Kasumi-1 (cell line): ENCODE measurements around the gene ST6GAL1.
"Not testable (repeated sequence)": the region's sequence is repeated elsewhere in the genome, so short reads cannot be mapped to it uniquely, and the experiment has no call there.

ENCODE experiments used
- DNase-seq, 2 experiments: peaks; one replicate each; lab custom pipeline; 2025; lab: John Stamatoyannopoulos, UW

The ST6GAL1 gene

DNA sequence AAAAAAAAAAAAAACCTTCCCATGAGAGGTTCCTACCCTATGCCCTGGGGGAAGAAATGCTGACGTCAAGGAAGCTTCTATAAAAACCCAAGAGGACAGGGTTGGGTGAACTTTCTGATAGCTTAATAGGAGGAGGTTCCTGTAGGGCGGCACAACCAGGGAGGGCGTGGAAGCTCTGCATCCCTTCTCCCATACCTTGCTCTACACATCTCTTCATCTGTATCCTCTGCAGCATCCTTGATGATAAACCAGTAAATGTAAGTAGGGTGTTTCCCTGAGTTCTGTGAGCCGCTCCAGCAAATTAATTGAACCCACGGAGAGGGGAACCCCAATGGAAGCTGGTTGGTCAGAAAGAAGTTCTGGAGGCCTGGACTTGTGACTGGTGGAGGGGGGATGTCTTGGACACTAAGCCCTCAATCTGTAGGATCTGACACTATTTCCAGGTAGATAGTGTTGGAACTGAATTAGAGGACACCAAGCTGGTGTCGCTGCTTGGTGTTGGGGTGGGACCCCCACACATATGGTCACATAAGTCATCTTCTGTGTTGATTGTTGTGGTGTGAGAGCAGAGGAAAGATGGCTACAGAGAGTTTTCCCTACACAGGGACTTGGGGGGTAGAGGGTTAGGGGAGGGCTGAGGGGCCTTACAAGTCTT is 91.5 kb downstream of the ST6GAL1 start:
- DNase-seq = no peak

DNA sequence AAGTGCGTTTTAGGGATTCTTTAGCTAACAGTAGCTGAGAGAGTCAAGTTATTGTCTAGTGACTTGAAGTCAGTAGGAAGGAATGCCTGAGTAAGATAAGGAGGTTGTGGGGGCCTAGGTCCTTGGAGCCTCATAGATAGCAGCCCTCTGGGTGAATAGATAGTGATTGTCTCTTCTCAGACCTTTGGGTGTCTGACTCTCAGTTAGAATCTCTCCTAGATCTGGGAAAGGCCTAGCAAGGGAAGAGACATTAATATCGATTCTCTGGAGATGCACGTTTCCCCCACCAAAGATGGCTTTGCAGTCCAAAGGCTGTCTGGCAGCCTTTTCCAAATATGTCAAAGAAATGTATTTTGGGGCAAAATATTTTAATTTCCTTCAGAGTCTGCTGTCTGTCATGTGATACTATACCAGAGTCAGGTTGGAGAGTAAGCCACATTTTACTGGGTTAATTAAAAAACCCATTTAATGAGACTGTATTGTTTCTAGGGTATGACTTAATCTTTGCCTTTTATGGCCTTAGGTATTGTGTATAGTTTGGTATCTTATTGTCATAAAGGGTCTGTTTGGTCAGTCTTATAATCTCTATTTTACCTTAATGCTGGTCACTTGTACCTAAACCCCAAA is 92.2 kb downstream of the ST6GAL1 start:
- no peak for DNase-seq

DNA sequence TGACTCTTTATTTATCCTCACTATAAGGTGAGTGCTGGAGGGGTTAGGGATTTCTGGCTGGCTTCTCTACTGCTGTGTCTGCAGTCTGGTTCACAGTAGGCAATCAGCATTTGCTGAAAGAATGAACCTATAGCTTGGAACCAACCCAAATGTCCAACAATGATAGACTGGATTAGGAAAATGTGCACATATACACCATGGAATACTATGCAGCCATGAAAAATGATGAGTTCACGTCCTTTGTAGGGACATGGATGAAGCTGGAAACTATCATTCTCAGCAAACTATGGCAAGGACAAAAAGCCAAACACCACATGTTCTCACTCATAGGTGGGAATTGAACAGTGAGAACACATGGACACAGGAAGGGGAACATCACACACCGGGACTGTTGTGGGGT is 93.0 kb downstream of the ST6GAL1 start:
- not testable (repeated sequence) for DNase-seq

DNA sequence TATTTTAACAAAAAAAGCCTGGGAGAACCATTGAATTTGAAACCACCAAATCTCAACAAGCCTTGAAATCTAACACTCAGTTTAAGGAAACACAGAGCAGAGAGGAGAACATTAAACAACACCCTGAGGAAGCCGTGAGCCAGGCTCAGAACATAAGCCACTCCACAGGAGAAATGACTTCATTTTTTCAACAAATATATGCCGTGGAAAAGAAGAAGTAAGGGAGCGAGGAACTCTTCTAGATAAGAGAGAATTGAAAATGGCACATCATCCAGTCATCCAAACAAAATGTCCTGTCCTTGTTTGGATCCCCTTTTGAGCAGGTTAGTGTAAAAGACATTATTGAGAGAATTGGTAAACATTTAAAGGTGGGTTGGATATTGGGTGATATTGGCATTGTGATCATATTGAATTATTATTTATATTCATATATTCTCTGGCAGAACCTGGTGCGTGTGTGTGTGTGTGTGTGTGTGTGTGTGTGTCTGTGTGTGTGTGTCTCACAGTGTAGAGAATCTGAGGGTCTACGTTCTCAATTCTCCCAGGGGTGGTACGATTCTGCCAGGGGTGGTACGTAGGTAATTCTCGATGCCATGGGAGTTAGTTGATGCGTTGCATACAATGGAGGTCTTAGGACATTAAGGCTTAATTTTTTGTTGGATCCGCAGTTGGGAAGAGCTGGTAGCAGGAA is 94.4 kb downstream of the ST6GAL1 start:
- peak in 1 of 2 experiments; percentile 11 for DNase-seq

DNA sequence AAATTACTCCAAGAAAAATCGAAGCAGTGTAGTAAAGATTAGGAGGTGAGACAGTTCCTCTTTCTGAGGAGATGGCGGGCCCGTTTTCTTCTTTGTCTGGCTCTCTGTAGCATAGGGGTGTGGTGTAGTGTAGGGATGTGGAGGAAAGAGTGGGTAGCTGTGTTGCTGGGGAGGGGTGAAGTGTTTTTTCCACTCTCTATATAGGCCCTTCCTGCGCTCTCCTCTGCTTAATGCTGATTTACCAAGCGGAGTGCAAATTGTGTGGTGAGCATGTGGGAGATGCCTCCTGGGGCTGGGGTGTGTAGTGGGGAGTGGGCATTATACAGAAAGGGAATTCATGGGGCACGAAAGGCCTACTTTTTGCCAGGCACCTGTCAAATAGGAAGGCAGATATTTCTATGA is 94.9 kb downstream of the ST6GAL1 start:
- DNase-seq = peak; percentile 24 to 26

DNA sequence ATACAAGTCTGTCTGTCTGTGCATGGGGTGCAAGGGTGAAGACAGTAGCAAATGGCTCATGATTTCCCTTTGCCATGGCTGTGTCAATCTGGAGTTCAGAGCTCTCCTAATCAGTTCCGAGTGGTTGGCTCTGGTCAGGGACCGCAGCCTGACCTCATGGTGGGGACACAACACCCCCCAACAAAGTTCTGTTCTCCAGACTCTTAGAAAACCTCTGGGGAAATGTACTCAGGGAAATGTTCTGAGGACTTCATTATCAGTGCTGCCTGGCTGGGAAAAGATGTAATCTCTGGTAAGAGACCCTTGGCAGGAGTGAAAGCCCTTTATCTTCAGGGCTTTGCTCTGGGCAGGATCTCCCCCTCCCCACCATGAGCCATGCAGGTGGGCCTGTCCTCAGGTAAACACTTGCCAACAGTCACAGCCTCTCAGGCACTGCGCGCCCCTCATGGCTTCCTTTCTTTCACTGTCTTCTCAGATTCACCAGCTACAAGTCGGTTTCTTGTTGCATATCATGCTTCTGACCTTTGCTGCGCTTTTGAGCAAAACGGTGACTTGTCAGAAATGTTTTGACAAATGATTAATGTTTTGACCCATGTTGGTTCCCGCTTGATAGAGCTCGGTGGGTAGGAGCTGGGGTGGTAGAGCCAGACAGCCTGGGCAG is 95.5 kb downstream of the ST6GAL1 start:
- no peak for DNase-seq

DNA sequence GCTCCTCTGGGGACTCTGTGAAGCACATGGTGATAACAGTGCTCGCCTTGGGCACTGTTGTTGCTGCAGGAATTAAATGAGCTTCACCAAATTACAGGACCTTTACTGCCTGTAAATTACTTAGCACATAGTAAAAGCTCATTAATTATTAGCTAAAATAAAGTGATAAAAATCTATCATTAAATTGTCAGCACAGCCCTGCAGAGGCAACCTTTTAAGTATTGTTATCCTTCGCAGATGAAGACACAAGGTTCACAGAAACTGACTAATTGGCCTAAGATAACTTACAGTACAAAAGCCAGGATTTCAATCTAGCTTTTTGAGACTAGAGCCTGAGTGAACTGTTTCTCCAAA is 96.0 kb downstream of the ST6GAL1 start:
- no peak for DNase-seq

DNA sequence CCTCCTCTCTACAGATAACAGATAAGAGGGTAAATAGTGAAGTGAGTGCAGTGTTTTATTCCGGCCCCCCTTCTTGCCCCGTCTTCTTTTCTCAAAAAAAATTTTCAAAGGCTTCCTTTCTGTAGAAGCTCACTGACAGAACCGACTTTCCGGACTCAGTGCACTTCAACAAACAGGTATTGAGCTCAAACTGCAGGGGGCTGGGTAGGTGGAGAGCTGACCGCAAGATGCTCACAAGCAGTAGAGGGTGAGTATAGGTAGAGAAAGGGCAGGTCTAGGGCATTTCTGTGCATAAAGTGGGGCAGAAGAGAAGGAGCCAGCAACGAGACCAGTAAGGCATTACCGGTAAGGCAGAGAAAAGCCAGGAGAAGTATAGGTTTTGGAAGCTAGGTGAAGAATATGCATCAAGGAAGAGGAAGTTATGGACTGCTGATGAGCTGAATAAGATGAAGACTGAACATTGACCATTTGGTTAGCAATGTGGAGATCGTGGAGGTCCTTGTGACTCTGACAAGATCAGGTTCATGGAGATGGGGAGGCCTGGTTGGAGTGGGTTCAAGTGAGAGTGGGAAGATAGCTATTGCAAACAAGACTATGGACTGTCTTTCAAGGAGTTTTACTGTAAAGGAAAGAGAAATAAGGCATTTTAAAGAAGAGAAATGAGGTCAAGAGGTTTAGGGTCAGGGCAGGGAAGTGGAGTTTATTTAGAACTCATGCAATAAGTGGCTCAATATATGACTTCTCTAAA is 97.4 kb downstream of the ST6GAL1 start:
- DNase-seq = no peak

DNA sequence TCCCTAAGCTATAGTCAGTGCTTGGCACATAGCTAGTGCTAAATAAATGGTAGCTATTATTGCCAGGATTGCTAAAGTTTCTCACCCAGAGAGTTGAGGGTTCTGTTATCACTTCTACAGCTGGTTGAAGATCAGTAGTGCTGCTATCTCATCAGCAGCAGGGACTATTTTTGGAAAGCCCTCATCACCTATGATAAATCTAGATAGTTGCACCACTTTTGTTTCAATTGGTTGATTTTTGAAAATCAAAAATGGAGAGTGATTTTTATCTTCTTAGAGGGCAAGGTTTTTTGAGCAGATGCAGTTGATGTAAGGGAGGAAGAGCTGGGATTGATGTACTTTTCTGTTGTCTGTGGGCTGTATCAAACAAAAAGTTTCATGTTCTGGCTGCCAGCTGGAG is 101.6 kb downstream of the ST6GAL1 start:
- no peak for DNase-seq

DNA sequence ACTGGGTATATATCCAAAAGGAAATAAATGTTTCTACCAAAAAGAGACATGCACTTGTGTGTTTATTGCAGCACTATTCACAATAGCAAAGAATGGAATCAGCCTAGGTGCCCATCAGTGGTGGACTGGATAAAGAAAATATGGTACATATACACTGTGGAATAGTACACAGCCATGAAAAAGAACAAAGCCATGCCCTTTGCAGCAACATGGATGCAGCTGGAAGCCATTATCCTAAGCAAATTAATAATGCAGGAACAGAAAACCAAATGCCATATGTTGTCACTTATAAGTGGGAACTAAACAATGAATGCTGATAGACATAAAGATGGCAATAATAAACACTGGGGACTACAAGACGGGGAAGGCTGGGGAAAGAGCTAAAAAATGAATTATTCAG is 106.1 kb downstream of the ST6GAL1 start:
- no peak for DNase-seq

DNA sequence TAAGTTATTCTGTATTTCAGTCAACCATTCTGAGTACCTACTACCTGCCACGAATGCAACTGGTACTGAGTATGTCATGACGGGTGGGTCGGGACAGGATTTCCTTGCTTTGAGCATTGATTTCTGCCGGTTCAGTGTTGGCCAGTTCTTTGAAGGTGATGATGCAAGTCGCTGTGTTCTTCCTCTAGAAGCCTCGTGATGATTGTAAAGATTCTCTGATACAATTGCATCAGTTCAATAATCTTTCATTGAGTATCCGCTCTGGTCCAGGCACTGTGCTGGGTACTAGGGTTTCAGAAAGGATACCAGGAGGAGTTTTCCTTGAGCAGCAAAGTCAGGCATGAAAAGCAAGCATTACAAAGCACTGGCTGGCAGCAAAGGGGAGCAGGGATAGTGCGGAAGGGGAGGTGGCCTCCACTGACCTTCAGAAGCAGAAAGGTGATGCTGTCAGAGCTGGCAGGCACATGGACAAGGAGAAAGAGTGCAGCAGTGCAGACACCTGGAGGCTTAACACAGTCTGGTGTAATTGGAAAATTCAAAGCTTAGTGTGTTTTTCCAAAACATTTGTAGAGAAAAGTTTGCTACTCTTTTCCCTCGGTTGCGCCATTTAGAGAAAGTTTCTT is 108.9 kb downstream of the ST6GAL1 start:
- DNase-seq = no peak

DNA sequence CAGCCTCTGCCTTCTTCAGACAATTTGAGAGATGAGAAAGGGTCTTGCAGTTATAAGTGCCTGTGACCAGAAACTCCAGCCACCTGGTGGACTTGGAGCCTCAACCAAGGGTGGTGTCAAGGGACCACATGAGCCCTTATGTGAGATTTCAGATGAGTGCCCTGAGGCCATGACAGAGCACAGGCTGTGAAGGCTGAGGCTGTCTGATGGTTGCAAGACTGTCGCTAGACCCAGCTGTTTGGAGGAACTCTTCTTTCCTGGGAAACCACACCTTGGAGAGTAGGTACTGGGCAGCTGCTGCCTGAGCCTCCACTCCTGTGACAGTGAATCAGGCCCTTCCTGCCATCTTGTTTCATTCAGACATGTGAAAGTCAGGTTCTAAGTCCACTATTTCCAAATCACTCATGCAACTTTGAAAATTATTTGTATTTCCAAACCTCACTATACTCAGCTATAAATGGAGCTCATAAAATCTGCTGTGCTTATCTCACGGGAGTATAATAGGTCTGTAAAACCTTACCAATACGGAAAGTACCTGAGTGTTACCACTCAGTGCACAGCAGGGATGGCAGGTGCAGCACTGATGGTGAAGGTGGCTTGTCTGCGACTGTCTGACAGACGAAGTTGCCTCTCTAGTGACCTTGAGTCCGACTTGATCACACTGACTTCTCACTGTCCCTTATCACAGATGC is 109.5 kb downstream of the ST6GAL1 start:
- DNase-seq = no peak

DNA sequence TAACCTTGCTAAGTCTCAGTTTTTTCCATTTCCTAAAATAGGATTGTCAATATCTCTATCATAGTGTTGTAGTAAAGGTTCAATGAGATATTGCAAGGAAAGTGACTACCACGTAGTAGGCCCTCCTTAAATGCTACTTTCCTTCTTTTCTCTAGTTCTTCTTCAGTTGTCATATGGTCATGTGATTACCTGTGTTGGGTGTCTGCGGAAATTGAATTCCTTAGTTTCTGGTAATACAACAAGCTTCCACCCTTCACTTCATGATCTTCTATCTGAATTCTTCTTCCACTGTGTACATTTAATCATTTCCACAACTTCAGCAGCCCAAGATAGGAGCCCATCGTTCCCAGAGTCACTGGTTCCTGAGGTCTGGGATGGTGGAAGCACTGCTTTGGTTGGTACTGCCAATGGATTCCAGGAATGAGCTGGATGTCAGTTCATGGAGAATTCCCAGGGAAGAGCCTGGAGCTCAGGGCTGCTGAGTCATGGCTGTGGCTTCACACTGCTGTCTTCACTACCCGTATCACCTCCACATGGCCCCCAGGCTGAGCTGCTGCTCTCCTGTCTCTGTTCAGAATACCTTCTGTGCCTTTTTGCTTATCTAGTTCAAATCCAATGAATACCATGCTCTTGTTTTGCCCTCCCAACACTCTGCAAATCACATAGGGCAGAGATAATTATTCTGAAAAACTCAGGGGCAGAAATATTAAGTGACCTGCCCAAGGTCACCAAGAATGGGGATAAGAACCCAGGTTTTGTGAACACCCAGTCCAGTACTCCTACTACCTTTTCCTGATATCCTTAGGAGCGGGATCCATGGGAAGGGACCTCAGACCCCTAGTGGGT is 110.4 kb downstream of the ST6GAL1 start:
- DNase-seq = no peak

DNA sequence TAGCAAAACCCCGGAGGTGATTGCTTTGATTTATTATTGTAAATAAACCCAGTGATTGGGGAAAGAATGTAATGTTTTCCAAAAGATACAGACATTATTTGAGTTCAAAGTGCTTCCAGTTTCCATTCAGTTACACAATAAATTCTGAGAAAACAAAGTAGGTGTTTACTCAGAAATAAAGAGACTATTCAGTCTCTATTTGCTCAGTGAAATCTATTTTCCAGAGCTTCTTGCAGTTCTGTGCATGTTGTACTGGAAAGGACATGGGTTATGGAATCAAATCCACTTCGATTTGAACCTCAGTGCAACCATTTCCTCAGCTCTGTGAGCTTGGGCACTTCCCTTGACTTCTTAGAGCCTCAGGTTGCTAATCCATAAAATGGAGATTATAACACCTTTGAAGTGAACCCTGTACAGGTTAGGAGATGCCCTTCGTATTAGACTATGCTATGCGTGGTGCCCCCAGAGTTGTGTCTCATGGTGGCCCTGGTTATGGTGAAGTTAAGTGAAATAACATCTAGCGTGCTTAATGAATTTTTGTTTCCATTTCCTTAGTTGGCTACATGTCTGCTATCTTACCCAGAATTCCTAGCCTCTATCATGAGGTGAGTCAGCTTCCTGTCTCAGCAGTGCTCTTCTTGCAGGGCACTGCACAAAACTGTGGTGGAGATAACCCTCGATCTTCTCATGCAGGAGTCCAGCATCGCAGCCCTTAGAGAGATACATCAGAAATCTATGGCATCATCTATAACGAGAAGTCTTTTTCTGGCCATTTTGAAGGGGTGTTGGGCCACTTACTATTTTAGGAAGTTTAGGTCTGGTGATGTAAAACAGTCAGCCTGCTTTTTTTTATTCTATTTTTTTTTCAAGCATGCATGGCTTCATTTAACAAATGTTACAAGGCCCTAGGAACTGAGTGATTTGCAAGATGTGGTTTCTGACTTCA is 111.3 kb downstream of the ST6GAL1 start:
- peak; percentile 70 to 76 for DNase-seq

DNA sequence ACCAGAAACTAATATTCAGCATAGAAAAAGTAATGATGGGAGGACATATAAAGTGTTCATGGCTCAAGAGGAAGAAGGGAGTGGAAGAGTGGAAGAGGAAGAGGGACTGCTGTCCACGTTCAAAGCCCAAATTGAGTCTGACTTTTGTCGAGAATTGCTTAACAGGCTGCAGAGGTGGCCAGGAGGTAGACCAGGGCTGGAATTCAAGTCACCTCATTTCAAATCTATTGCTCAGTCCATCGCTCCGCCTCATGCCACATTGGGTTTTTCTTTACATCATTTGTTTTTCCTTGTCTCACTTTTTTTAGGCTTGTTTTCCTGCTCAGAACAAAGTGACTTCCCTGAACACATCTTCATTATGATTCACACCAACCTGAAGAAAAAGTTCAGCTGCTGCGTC is 112.0 kb downstream of the ST6GAL1 start:
- DNase-seq = no peak

DNA sequence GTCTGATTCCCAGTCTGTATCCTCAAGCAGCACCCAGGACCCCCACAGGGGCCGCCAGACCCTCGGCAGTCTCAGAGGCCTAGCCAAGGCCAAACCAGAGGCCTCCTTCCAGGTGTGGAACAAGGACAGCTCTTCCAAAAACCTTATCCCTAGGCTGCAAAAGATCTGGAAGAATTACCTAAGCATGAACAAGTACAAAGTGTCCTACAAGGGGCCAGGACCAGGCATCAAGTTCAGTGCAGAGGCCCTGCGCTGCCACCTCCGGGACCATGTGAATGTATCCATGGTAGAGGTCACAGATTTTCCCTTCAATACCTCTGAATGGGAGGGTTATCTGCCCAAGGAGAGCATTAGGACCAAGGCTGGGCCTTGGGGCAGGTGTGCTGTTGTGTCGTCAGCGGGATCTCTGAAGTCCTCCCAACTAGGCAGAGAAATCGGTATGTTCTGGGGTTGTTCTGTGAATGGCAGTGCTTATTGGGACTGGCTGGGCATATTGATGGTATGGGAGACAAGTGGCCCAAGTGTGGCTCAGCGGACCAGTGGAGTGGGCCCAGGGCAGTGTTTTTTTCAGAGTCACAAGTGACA is 112.6 kb downstream of the ST6GAL1 start:
- DNase-seq = no peak

DNA sequence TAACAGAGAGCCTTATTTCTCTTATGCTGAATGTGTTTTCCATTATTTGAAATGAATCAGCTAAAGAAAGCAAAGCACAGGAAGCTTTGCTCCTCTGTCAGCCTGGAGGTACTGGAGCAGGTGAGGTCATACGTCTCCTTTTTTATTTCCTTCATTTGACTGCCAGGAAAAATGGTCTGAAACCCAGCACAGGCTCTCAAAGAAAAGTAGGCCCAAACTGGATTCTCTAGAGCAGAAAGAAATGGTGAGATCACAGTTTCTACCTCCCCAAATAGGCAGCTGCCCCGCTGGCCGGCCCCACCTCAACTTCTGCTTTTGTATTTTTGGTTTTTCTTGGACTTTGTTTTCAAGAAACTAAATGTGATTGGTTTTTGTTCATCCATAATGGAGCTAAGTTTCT is 113.9 kb downstream of the ST6GAL1 start:
- DNase-seq = peak; percentile 63 to 70

DNA sequence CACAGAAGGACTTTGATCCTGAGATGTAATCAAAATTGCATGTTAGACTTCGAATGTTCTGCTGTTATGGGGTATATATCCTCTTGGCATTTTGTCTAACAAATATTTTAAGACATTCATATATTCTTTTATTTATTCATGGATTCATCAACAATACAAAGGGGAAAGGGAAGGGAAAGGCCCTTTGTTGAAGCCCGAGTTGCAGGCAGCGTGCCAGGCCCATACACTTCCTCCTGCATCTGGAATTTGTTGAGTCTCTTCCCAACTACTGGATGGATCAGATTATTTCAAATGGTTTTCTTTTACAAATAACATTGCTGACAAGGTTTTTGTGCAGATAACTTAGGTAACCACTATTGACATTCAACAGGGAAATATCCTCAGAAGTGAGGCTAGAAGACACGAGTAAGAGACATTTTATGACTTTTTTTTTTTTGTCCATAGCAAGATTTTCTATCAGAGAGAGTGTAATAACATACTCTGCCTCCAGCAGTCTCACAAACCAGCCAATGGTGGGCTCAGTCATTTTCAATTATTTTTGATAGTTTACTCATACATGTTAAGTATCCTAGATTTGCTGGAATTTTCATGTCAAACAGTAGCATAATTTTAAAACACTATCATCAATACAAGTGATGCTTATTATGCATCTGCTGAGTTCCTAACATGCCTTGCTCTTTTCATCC is 114.7 kb downstream of the ST6GAL1 start:
- no peak for DNase-seq
